GM12801 (cell line): ENCODE results near the gene ANKRD16.

Experiments used
- CTCF ChIP-seq: IDR thresholded peaks from one replicate; pipeline ENCODE4 v1.5.1; 2011; ENCODE audit warnings: control low read depth; ENCODE audit not compliant: insufficient read length; ENCODE audit errors: extremely low read depth

ANKRD16 gene

GRCh38 chr10:5871596-5871995 is 18.1 kb downstream of the ANKRD16 start:
- no peak for TF ChIP-seq CTCF

- no peak for TF ChIP-seq CTCF
These were observed 20.5 kb downstream of the ANKRD16 start for GRCh38 chr10:5869156-5869555.

- TF ChIP-seq CTCF, result no peak
These were observed 27.2 kb downstream of the ANKRD16 start for GRCh38 chr10:5862360-5862961.

GRCh38 chr10:5860066-5860465 is 29.6 kb downstream of the ANKRD16 start:
- no peak for TF ChIP-seq CTCF

GRCh38 chr10:5858811-5859210 is 30.9 kb downstream of the ANKRD16 start:
- no peak for TF ChIP-seq CTCF

- TF ChIP-seq CTCF, result no peak
These were observed 33.0 kb downstream of the ANKRD16 start for GRCh38 chr10:5856701-5857004.

GRCh38 chr10:5855979-5856700 is 33.6 kb downstream of the ANKRD16 start:
- TF ChIP-seq CTCF, result no peak
